ENCODE results near the gene ARNT2. TPM values are rescaled to one million over a fixed set of nuclear protein-coding genes. Genes with fewer than 3 reads are reported as not detected.

The ARNT2 gene
- total and polyA plus RNA-seq, 2 experiments from 2014 or later: 3.9 to 5.3 TPM

- Histone ChIP-seq H3K79me2 (no peaks in the 10 kb centered on the region), H3K36me3 (replicated peaks; ENCODE audit: insufficient read depth, low read depth) (no peaks in the 10 kb centered on the region), H3K4me1 (ENCODE audit: insufficient read depth) (no peaks in the 10 kb centered on the region), H3K27ac (no peak overlapping the region), H3K27me3 (no peaks in the 10 kb centered on the region), H2AFZ (no peak overlapping the region), H3K9me3 (ENCODE audit: low read depth) (no peaks in the 10 kb centered on the region), H3K4me2 (no peak overlapping the region), H3K9me2 (replicated peaks; ENCODE audit: insufficient read depth) (no peaks in the 10 kb centered on the region), H4K20me1 (ENCODE audit: insufficient read depth, poor library complexity, severe bottlenecking) (no peaks in the 10 kb centered on the region), H3K4me3 (no peak overlapping the region)
- WGBS (ENCODE audit: low lambda C conversion rate, missing lambda C conversion rate): 88% methylated on average over 13 of the region's 13 CpGs
- no peak for DNase-seq (ENCODE audit: low spot score)
- TF ChIP-seq EZH2phosphoT487 (IDR thresholded peaks at IDR 0.05; ENCODE audit: low read depth, severe bottlenecking, unreplicated experiment) (no peak), EZH2 (IDR thresholded peaks at IDR 0.05; ENCODE audit: borderline replicate concordance) (no peak)
- TF ChIP-seq, protein P1, sequence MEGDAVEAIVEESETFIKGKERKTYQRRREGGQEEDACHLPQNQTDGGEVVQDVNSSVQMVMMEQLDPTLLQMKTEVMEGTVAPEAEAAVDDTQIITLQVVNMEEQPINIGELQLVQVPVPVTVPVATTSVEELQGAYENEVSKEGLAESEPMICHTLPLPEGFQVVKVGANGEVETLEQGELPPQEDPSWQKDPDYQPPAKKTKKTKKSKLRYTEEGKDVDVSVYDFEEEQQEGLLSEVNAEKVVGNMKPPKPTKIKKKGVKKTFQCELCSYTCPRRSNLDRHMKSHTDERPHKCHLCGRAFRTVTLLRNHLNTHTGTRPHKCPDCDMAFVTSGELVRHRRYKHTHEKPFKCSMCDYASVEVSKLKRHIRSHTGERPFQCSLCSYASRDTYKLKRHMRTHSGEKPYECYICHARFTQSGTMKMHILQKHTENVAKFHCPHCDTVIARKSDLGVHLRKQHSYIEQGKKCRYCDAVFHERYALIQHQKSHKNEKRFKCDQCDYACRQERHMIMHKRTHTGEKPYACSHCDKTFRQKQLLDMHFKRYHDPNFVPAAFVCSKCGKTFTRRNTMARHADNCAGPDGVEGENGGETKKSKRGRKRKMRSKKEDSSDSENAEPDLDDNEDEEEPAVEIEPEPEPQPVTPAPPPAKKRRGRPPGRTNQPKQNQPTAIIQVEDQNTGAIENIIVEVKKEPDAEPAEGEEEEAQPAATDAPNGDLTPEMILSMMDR (IDR thresholded peaks at IDR 0.05; ENCODE audit: poor library complexity): no peak
Measured at GRCh38 chr15:80434926-80435720, 30.9 kb downstream of the ARNT2 start.

- DNase-seq (ENCODE audit: low spot score): peak; percentile 43
- H3K36me3 ChIP-seq (replicated peaks; ENCODE audit: insufficient read depth, low read depth): no peaks in the 10 kb centered on the region
- H4K20me1 ChIP-seq (ENCODE audit: insufficient read depth, poor library complexity, severe bottlenecking): no peaks in the 10 kb centered on the region
- peak overlapping the region; percentile 32 for H3K27ac ChIP-seq
- no peak overlapping the region for H3K4me3 ChIP-seq
- no peak overlapping the region for H3K4me2 ChIP-seq
- TF ChIP-seq EZH2phosphoT487 (IDR thresholded peaks at IDR 0.05; ENCODE audit: low read depth, severe bottlenecking, unreplicated experiment) (no peak), EZH2 (IDR thresholded peaks at IDR 0.05; ENCODE audit: borderline replicate concordance) (no peak)
- TF ChIP-seq, protein P1 (IDR thresholded peaks at IDR 0.05; ENCODE audit: poor library complexity): no peak
- H3K27me3 ChIP-seq: no peaks in the 10 kb centered on the region
- no peaks in the 10 kb centered on the region for H3K9me2 ChIP-seq (replicated peaks; ENCODE audit: insufficient read depth)
- no peaks in the 10 kb centered on the region for H3K4me1 ChIP-seq (ENCODE audit: insufficient read depth)
- no peaks in the 10 kb centered on the region for H3K79me2 ChIP-seq
- no peaks in the 10 kb centered on the region for H3K9me3 ChIP-seq (ENCODE audit: low read depth)
- 85% methylated on average over 13 of the region's 13 CpGs for WGBS (ENCODE audit: low lambda C conversion rate, missing lambda C conversion rate)
- H2AFZ ChIP-seq: no peak overlapping the region
Measured at GRCh38 chr15:80436511-80437307, 32.5 kb downstream of the ARNT2 start.

GRCh38 chr15:80437334-80437891, 33.2 kb downstream of the ARNT2 start:
- H3K4me3 ChIP-seq: no peak overlapping the region
- no peaks in the 10 kb centered on the region for H3K9me2 ChIP-seq (replicated peaks; ENCODE audit: insufficient read depth)
- DNase-seq (ENCODE audit: low spot score): no peak
- no peaks in the 10 kb centered on the region for H3K79me2 ChIP-seq
- H2AFZ ChIP-seq: no peak overlapping the region
- H3K4me2 ChIP-seq: no peak overlapping the region
- TF ChIP-seq EZH2phosphoT487 (IDR thresholded peaks at IDR 0.05; ENCODE audit: low read depth, severe bottlenecking, unreplicated experiment): no peak
- no peak for TF ChIP-seq EZH2 (IDR thresholded peaks at IDR 0.05; ENCODE audit: borderline replicate concordance)
- TF ChIP-seq, protein P1 (IDR thresholded peaks at IDR 0.05; ENCODE audit: poor library complexity): no peak
- no peaks in the 10 kb centered on the region for H3K4me1 ChIP-seq (ENCODE audit: insufficient read depth)
- H3K27ac ChIP-seq: peak overlapping the region; percentile 32
- H3K36me3 ChIP-seq (replicated peaks; ENCODE audit: insufficient read depth, low read depth): no peaks in the 10 kb centered on the region
- no peaks in the 10 kb centered on the region for H3K9me3 ChIP-seq (ENCODE audit: low read depth)
- no peaks in the 10 kb centered on the region for H4K20me1 ChIP-seq (ENCODE audit: insufficient read depth, poor library complexity, severe bottlenecking)
- 74% methylated on average over 6 of the region's 6 CpGs for WGBS (ENCODE audit: low lambda C conversion rate, missing lambda C conversion rate)
- H3K27me3 ChIP-seq: no peaks in the 10 kb centered on the region

All from hepatocyte (in vitro differentiated cells).